ENCODE measurements around the gene SIKE1. TPM values are rescaled to one million over a fixed set of nuclear protein-coding genes. Genes with fewer than 3 reads are reported as not detected.

SIKE1 gene
- total RNA-seq, 2 experiments from 2014 or later = 68.1 to 68.7 TPM

DNA sequence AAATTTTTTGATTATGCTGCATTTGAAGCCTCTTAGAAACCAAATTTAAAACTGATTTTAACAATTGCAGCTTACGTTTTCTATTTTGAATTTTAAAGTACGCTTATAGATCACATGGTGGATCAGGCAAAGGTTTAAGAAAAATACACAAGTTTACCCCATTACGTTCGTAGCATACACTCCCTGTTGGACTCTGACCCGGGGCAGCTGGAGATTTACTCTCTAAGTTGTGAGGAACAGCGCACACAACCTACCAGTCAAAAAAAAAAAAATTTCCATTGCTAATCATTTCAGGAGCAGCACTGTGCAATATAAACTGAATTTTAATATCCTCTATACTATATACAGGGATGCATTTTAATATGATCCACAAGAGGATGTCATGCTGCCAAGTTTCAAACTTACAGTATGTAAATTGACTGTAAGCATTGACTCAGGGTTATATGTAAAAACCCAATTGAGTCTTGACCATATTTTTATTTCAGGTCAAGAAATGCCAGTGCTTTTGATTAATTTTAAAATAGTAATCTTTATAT is 43.1 kb downstream of the SIKE1 start:
- CTCF ChIA-PET = no interaction called here
- POLR2A ChIA-PET = interaction anchor here (1.3 to 2.2 kb wide), 3 partner anchors 13 to 18 kb away, joined by 4 to 6 read pairs (median 5); no protein-coding TSS in a partner anchor
- Mint-ChIP-seq H3K27ac (no peak overlapping the region), H3K4me1 (ENCODE audit: low read depth) (peaks cover 24% of the 10 kb centered on the region), H3K36me3 (ENCODE audit: low read depth) (peaks cover 45% of the 10 kb centered on the region), H3K4me3 (no peak overlapping the region), H3K27me3 (no peaks in the 10 kb centered on the region), H3K9me3 (no peaks in the 10 kb centered on the region)
- intact Hi-C loops (cut with micrococcal nuclease) = no loop called here
- DNase-seq (no peak), ATAC-seq (no peak)
- TF ChIP-seq, protein P1, sequence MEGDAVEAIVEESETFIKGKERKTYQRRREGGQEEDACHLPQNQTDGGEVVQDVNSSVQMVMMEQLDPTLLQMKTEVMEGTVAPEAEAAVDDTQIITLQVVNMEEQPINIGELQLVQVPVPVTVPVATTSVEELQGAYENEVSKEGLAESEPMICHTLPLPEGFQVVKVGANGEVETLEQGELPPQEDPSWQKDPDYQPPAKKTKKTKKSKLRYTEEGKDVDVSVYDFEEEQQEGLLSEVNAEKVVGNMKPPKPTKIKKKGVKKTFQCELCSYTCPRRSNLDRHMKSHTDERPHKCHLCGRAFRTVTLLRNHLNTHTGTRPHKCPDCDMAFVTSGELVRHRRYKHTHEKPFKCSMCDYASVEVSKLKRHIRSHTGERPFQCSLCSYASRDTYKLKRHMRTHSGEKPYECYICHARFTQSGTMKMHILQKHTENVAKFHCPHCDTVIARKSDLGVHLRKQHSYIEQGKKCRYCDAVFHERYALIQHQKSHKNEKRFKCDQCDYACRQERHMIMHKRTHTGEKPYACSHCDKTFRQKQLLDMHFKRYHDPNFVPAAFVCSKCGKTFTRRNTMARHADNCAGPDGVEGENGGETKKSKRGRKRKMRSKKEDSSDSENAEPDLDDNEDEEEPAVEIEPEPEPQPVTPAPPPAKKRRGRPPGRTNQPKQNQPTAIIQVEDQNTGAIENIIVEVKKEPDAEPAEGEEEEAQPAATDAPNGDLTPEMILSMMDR (IDR thresholded peaks at IDR 0.05) = no peak

DNA sequence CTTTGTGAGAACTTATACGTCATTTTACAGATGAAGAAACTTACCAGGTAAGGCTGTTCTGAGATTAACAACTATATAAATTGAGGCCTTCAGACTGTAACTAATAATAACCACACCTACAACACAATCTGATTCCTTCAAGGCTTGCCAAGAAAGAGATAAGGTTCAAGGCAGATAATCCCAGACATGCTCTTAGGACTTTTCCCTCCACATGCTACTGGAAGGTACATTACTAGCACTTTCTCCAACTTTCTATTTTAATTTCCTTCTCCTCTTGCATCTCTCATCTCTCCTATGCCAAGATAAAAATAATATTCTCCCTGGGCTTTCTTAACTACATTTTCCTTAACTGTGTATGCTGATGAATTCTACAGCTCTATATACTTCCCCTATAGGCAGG is 45.0 kb downstream of the SIKE1 start:
- CTCF ChIA-PET = no interaction called here
- POLR2A ChIA-PET = no interaction called here
- Mint-ChIP-seq H3K27me3 (no peaks in the 10 kb centered on the region), H3K36me3 (ENCODE audit: low read depth) (peaks cover 48% of the 10 kb centered on the region), H3K4me1 (ENCODE audit: low read depth) (peaks cover 12% of the 10 kb centered on the region), H3K27ac (peak overlapping the region; percentile 40), H3K4me3 (no peak overlapping the region), H3K9me3 (no peaks in the 10 kb centered on the region)
- DNase-seq (no peak), ATAC-seq (no peak)
- intact Hi-C loops (cut with micrococcal nuclease) = no loop called here
- TF ChIP-seq, protein P1 (IDR thresholded peaks at IDR 0.05) = no peak

DNA sequence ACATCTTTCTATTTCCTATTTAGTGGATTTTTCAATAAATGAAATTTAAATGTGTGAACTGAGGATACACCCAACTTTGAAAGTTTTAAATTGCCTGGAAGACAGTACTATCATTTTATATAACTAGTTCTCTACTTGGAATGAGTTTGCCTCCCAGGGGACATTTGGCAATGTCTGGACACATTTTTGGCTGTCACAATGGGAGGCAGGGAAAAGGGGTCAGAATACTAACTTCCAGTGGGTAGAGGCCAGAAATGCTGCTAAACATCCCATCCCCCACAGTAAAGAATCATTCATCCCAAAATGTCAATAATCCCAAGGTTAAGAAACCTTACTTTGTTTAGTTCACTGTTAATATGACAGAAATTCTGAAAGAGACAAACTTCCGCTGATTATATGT is 50.7 kb downstream of the SIKE1 start:
- H3K4me3 Mint-ChIP-seq = no peak overlapping the region
- TF ChIP-seq, protein P1 (IDR thresholded peaks at IDR 0.05) = no peak
- ATAC-seq (no peak), DNase-seq (no peak)
- no peaks in the 10 kb centered on the region for H3K27me3 Mint-ChIP-seq
- POLR2A ChIA-PET = interaction anchor here (0.6 to 1.4 kb wide), 3 partner anchors 12 to 138 kb away, joined by 3 to 5 read pairs (median 3); no protein-coding TSS in a partner anchor
- CTCF ChIA-PET = interaction anchor here (1.3 kb wide), 1 partner anchor 15 kb away, joined by 4 read pairs; no protein-coding TSS in a partner anchor
- intact Hi-C loops (cut with micrococcal nuclease) = no loop called here
- H3K36me3 Mint-ChIP-seq (ENCODE audit: low read depth) = peaks cover 57% of the 10 kb centered on the region
- no peaks in the 10 kb centered on the region for H3K9me3 Mint-ChIP-seq
- H3K27ac Mint-ChIP-seq = peak overlapping the region; percentile 46
- H3K4me1 Mint-ChIP-seq (ENCODE audit: low read depth) = peaks cover 8% of the 10 kb centered on the region

- intact Hi-C loops (cut with micrococcal nuclease) = no loop called here
- Mint-ChIP-seq H3K27ac (no peak overlapping the region), H3K4me3 (no peak overlapping the region), H3K9me3 (no peaks in the 10 kb centered on the region), H3K36me3 (ENCODE audit: low read depth) (peaks cover 59% of the 10 kb centered on the region), H3K4me1 (ENCODE audit: low read depth) (peaks cover 8% of the 10 kb centered on the region), H3K27me3 (no peaks in the 10 kb centered on the region)
- POLR2A ChIA-PET = interaction anchor here (0.9 kb wide), 1 partner anchor 15 kb away, joined by 3 read pairs; no protein-coding TSS in a partner anchor
- CTCF ChIA-PET = interaction anchor here (1.3 kb wide), 1 partner anchor 8 kb away, joined by 4 read pairs; no protein-coding TSS in a partner anchor
- ATAC-seq = no peak
- TF ChIP-seq, protein P1 (IDR thresholded peaks at IDR 0.05) = no peak
- no peak for DNase-seq
Observed at GRCh38 chr1:114728553-114728952, 51.9 kb downstream of the SIKE1 start.

GRCh38 chr1:114725230-114725629 is 55.3 kb downstream of the SIKE1 start:
- POLR2A ChIA-PET = interaction anchor here (1.0 kb wide), 1 partner anchor 9 kb away, joined by 3 read pairs; the partner anchor contains the start of gene NRAS
- Mint-ChIP-seq H3K27ac (peak overlapping the region; percentile 23), H3K27me3 (no peaks in the 10 kb centered on the region), H3K36me3 (ENCODE audit: low read depth) (peaks cover 61% of the 10 kb centered on the region), H3K4me1 (ENCODE audit: low read depth) (peaks cover 5% of the 10 kb centered on the region), H3K4me3 (no peak overlapping the region), H3K9me3 (no peaks in the 10 kb centered on the region)
- no peak for DNase-seq
- CTCF ChIA-PET = no interaction called here
- no peak for ATAC-seq
- TF ChIP-seq, protein P1 (IDR thresholded peaks at IDR 0.05) = no peak
- intact Hi-C loops (cut with micrococcal nuclease) = no loop called here

Measured in activated CD8-positive, alpha-beta T cell treated with anti-CD3 and anti-CD28 coated beads for 36 hours (primary cell).